Mesangial cell (primary cell): Measurements from ENCODE around the gene PHYKPL. TPM values are rescaled to one million over a fixed set of nuclear protein-coding genes. Genes with fewer than 3 reads are reported as not detected.

ENCODE experiments used
- total RNA-seq: library from RNA; depleted of rRNA; stranded (reverse); fragments of >200 nt; gene quantifications from 2 replicates; pipeline ENCODE4 v1.2.3, GENCODE V29; 2015

The PHYKPL gene
- total RNA-seq, result 21.5 and 54.4 TPM in 2 replicates

DNA sequence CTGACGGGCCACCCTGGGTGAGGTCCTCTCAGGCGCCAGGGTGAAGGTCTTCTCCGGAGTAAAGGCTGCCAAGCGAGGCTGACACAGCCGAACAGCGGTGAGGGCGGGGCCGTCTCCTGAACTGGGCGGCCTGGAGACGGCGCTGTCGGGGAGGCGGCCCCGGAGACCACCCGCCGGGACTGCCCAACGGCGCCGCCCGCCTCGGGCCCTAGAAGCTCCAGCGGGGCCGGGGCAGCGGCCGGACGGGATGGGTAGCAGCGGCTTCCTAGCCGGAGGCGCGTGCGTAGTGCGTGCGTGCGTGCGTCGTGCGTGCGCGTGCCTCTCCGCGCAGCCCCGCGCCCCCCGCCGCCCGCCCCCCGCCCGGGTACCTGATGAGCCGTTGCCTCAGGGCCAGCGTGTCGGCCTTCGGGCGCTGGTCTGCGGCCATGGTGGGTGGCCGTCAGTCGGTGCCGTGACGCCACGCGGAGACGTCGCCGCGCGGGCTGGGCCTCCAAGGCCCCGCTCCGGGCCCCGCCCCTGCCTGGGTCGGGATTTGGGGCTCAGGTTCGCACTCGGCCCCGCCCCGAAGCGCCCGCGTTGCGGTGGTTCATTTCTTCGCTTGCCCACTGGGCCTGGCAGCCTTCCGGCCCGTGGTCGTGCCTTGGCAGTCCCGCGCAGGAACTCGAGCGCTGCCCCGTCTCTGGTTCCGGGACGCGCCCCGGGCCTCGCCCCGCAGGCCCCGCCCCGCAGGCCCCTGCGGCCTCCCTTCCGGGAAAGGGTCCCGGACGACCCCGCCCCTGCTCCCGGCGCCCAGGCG, at the start of gene PHYKPL:
Gene PHYKPL (minus strand): TSS at position 679 of the 796 bp plus-strand sequence. CDS start 252 bp downstream, at position 427.

GRCh38 chr5:178204182-178204934, 28.2 kb downstream of the PHYKPL start, which contains the start of gene HNRNPAB:
HNRNPAB (plus strand) TSS chr5:178204533; CDS start chr5:178204838, 305 bp downstream.

GRCh38 chr5:178187014-178187413, 45.6 kb downstream of the PHYKPL start, which contains the start of gene GMCL2:
GMCL2 (minus strand) TSS chr5:178187371; CDS start chr5:178187299, 72 bp downstream.

Other genes starting within 250 kb of the PHYKPL start
- gene PROP1, start 236.6 kb downstream of the PHYKPL start, total RNA-seq, result not detected in 2 replicates
- gene N4BP3, start 119.3 kb downstream of the PHYKPL start, total RNA-seq, result 1.3 and 1.8 TPM in 2 replicates
- 17.2 and 17.3 TPM in 2 replicates for gene RMND5B, start 101.8 kb downstream of the PHYKPL start, total RNA-seq
- gene NHP2, start 78.9 kb downstream of the PHYKPL start, total RNA-seq, result 204 and 400 TPM in 2 replicates
- gene GMCL2, start 45.4 kb downstream of the PHYKPL start, total RNA-seq, result not detected in 2 replicates
- 79.9 and 175 TPM in 2 replicates for gene HNRNPAB, start 28.3 kb downstream of the PHYKPL start, total RNA-seq